Measurements from ENCODE around the gene TIAM1. TPM values are rescaled to one million over a fixed set of nuclear protein-coding genes. Genes with fewer than 3 reads are reported as not detected.
A peak's percentile ranks its signal among the peaks of the same experiment; 100 is the strongest.

TIAM1 gene
- total and polyA plus RNA-seq, 4 experiments from 2014 or later: 22.5 to 104 (median 67.4) TPM

DNA sequence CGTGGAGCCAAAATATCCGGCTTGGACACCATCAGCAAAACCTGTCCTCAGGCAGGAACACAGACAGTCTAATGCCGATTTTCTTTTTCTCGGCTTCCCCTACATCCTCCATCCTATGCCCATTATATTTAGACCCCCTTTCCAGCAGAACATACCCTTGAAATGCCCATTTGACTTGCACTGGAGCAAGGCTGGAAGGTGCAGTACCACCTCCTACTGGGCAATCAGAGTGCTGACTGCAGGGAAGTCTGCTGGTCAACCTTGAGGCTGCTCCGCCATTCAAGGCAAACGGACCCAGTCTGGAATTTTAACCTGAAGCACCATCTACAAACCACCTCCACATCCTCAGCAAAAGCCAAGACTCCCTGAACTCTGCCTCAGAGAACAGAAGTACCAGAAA, 79.5 kb downstream of the TIAM1 start:
- Mint-ChIP-seq H3K27me3 (peaks cover 0 to 1% of the 10 kb centered on the region in 2 donors), H3K9me3 (no peaks in the 10 kb centered on the region), H3K4me3 (no peak overlapping the region), H3K4me1 (peaks cover 6 to 28% (median 21%) of the 10 kb centered on the region in 4 donors), H3K27ac (no peak overlapping the region), H3K36me3 (peaks cover 6 to 15% of the 10 kb centered on the region in 2 donors)
- Histone ChIP-seq H3K36me3 (ENCODE audit: insufficient read depth, low read length) (no peaks in the 10 kb centered on the region), H3K4me3 (ENCODE audit: low read length in 2 of 2) (no peak overlapping the region), H3K27ac (ENCODE audit: low read depth, low read length) (no peak overlapping the region), H3K4me1 (ENCODE audit: insufficient read depth, low read length) (peaks cover 11% of the 10 kb centered on the region), H3K27me3 (ENCODE audit: insufficient read depth, low read length) (no peaks in the 10 kb centered on the region), H3K9me3 (ENCODE audit: control insufficient read depth in 1 of 2, low read length in 2 of 2) (no peaks in the 10 kb centered on the region)
- ChIA-PET CTCF (ENCODE audit: partially characterized antibody) (no interaction called here), POLR2A (ENCODE audit: partially characterized antibody) (no interaction called here)
- intact Hi-C loops (cut with micrococcal nuclease): no loop called here
- DNase-seq: no peak

DNA sequence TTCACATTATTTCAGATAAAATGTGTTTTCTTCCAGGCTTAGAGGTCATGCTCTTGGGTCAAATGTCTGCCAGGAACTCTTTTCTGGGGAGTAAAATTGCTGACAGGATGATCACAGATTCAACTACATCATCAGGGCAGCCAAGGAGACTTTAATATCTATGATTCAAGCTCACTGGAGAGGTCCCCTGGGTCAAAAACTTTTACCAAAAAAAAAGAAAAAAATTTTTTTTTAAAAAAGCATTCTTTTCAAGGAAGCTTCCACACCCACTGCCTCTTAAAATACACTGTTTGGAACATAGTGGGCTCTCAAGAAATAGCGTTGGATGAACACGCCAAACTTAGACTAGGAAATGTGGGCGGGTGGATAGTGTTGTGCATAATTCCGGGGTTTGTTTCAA, 81.3 kb downstream of the TIAM1 start:
- H3K4me3 Mint-ChIP-seq: no peak overlapping the region
- H3K36me3 ChIP-seq (ENCODE audit: insufficient read depth, low read length): no peaks in the 10 kb centered on the region
- no peaks in the 10 kb centered on the region for H3K9me3 ChIP-seq (ENCODE audit: control insufficient read depth in 1 of 2, low read length in 2 of 2)
- no peak overlapping the region for H3K27ac Mint-ChIP-seq
- DNase-seq: no peak
- ChIA-PET POLR2A (ENCODE audit: partially characterized antibody) (no interaction called here), CTCF (ENCODE audit: partially characterized antibody) (no interaction called here)
- H3K27ac ChIP-seq (ENCODE audit: low read depth, low read length): no peak overlapping the region
- H3K27me3 Mint-ChIP-seq: peaks cover 0 to 1% of the 10 kb centered on the region in 2 donors
- intact Hi-C loops (cut with micrococcal nuclease): no loop called here
- H3K4me1 ChIP-seq (ENCODE audit: insufficient read depth, low read length): peaks cover 2% of the 10 kb centered on the region
- H3K4me1 Mint-ChIP-seq: peaks cover 2 to 20% (median 13%) of the 10 kb centered on the region in 4 donors
- H3K4me3 ChIP-seq (ENCODE audit: low read length in 2 of 2): no peak overlapping the region
- H3K9me3 Mint-ChIP-seq: no peaks in the 10 kb centered on the region
- peaks cover 4 to 15% of the 10 kb centered on the region in 2 donors for H3K36me3 Mint-ChIP-seq
- H3K27me3 ChIP-seq (ENCODE audit: insufficient read depth, low read length): no peaks in the 10 kb centered on the region

DNA sequence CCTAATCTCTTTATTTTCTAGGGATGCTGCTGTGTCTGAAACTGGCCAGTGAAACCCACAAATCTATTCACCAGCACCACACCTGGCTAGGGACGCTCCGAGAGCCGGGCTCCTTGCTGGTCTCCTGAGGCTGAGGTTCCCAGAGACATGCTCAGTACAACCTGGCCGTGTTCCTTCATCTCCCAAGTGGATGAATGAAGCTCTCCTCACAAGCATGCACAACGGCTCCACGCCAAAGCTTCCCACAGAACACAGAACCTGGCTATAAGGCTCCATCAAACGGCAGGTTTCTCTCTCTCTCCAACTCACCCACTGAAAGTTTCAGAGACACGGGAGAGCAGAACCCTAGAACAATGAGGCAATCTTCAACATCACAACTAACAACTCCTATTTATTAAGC, 82.3 kb downstream of the TIAM1 start:
- Mint-ChIP-seq H3K27me3 (peaks cover 0 to 1% of the 10 kb centered on the region in 2 donors), H3K4me1 (peaks cover 2 to 16% (median 11%) of the 10 kb centered on the region in 4 donors), H3K36me3 (peaks cover 4 to 11% of the 10 kb centered on the region in 2 donors), H3K27ac (no peak overlapping the region), H3K9me3 (no peaks in the 10 kb centered on the region), H3K4me3 (no peak overlapping the region)
- no peaks in the 10 kb centered on the region for H3K9me3 ChIP-seq (ENCODE audit: control insufficient read depth in 1 of 2, low read length in 2 of 2)
- no peak overlapping the region for H3K27ac ChIP-seq (ENCODE audit: low read depth, low read length)
- no peaks in the 10 kb centered on the region for H3K4me1 ChIP-seq (ENCODE audit: insufficient read depth, low read length)
- H3K27me3 ChIP-seq (ENCODE audit: insufficient read depth, low read length): no peaks in the 10 kb centered on the region
- ChIA-PET CTCF (ENCODE audit: partially characterized antibody) (no interaction called here), POLR2A (ENCODE audit: partially characterized antibody) (no interaction called here)
- no peak overlapping the region for H3K4me3 ChIP-seq (ENCODE audit: low read length in 2 of 2)
- DNase-seq: no peak
- H3K36me3 ChIP-seq (ENCODE audit: insufficient read depth, low read length): no peaks in the 10 kb centered on the region
- intact Hi-C loops (cut with micrococcal nuclease): no loop called here

DNA sequence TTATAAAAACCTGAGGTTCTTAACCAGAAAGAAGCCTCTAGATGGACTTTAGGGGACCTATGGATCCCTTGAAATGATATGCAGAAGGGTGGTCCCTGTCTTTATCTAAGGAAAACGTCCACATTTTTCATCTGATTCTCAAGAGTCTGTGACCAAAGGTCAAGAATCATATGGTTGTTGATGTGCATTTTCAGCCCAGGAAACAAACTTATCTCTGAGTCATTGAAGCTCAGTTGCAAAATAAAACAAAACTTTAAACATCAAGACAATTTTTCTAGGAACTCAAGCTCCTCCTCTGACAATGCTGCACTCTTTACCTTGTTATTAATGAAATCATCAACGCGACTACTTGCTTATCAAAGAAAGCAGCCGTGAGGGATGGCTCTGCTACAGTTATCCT, 83.3 kb downstream of the TIAM1 start:
- CTCF ChIA-PET (ENCODE audit: partially characterized antibody): no interaction called here
- Mint-ChIP-seq H3K27me3 (no peaks in the 10 kb centered on the region), H3K9me3 (no peaks in the 10 kb centered on the region), H3K4me3 (no peak overlapping the region), H3K4me1 (peaks cover 4 to 13% (median 6%) of the 10 kb centered on the region in 4 donors), H3K27ac (no peak overlapping the region), H3K36me3 (peaks cover 3 to 4% of the 10 kb centered on the region in 2 donors)
- Histone ChIP-seq H3K27ac (ENCODE audit: low read depth, low read length) (no peak overlapping the region), H3K9me3 (ENCODE audit: control insufficient read depth in 1 of 2, low read length in 2 of 2) (no peaks in the 10 kb centered on the region), H3K27me3 (ENCODE audit: insufficient read depth, low read length) (no peaks in the 10 kb centered on the region), H3K4me1 (ENCODE audit: insufficient read depth, low read length) (no peaks in the 10 kb centered on the region), H3K4me3 (ENCODE audit: low read length in 2 of 2) (no peak overlapping the region), H3K36me3 (ENCODE audit: insufficient read depth, low read length) (no peaks in the 10 kb centered on the region)
- POLR2A ChIA-PET (ENCODE audit: partially characterized antibody): no interaction called here
- no peak for DNase-seq
- intact Hi-C loops (cut with micrococcal nuclease): no loop called here

DNA sequence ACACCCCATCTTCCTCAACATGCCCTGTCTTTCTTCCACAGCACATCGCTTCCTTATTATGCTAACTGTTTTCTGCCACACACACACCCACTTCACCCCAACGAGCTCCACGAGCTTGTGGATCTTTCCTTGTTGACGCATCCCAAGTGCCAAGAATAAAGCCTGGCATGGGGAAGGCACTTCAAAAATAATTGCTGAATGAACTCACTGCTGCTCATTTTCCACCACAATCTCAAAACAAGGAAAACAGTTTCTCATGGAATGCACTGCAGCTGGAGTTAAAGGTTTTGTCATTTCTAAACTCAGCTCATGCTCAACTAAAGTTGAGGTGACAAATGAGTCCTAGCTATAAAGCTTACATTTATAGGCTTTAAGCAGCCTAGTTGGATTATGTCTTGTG, 86.0 kb downstream of the TIAM1 start:
- intact Hi-C loops (cut with micrococcal nuclease): no loop called here
- ChIA-PET POLR2A (ENCODE audit: partially characterized antibody) (no interaction called here), CTCF (ENCODE audit: partially characterized antibody) (no interaction called here)
- DNase-seq: no peak
- H3K27ac ChIP-seq (ENCODE audit: low read depth, low read length): no peak overlapping the region
- no peak overlapping the region for H3K4me3 ChIP-seq (ENCODE audit: low read length in 2 of 2)
- H3K36me3 ChIP-seq (ENCODE audit: insufficient read depth, low read length): no peaks in the 10 kb centered on the region
- Mint-ChIP-seq H3K27ac (peak overlapping the region in 1 of 7 donors; percentile 55), H3K4me3 (no peak overlapping the region), H3K4me1 (peaks cover 0 to 6% (median 4%) of the 10 kb centered on the region in 4 donors), H3K27me3 (no peaks in the 10 kb centered on the region), H3K9me3 (no peaks in the 10 kb centered on the region), H3K36me3 (peaks cover 0 to 3% of the 10 kb centered on the region in 2 donors)
- H3K9me3 ChIP-seq (ENCODE audit: control insufficient read depth in 1 of 2, low read length in 2 of 2): no peaks in the 10 kb centered on the region
- no peaks in the 10 kb centered on the region for H3K27me3 ChIP-seq (ENCODE audit: insufficient read depth, low read length)
- no peaks in the 10 kb centered on the region for H3K4me1 ChIP-seq (ENCODE audit: insufficient read depth, low read length)

DNA sequence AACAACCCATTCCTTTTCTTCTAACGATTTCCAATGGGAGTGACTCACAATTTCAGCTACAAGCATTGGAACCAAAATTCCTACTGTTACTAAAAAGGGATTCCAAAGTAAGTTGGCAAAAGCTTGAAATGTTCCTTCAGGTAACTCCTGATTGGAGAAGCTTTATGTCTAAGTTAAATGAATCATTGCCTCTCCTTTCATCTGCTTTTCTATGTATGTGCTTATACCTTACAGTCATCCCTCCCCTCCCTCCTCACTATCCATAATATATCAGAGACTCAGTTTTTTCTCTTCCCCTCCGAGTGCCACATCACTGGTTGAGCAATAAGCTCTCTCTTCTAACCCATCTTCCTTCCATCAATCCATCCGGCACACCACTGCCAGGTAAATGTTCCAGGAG, 86.8 kb downstream of the TIAM1 start:
- peaks cover 0 to 5% (median 4%) of the 10 kb centered on the region in 4 donors for H3K4me1 Mint-ChIP-seq
- no peaks in the 10 kb centered on the region for H3K9me3 Mint-ChIP-seq
- peaks cover 0 to 3% of the 10 kb centered on the region in 2 donors for H3K36me3 Mint-ChIP-seq
- no peak for DNase-seq
- Histone ChIP-seq H3K36me3 (ENCODE audit: insufficient read depth, low read length) (no peaks in the 10 kb centered on the region), H3K27ac (ENCODE audit: low read depth, low read length) (no peak overlapping the region), H3K4me1 (ENCODE audit: insufficient read depth, low read length) (no peaks in the 10 kb centered on the region), H3K9me3 (ENCODE audit: control insufficient read depth in 1 of 2, low read length in 2 of 2) (no peaks in the 10 kb centered on the region), H3K4me3 (ENCODE audit: low read length in 2 of 2) (no peak overlapping the region), H3K27me3 (ENCODE audit: insufficient read depth, low read length) (no peaks in the 10 kb centered on the region)
- no peak overlapping the region for H3K4me3 Mint-ChIP-seq
- no peak overlapping the region for H3K27ac Mint-ChIP-seq
- no peaks in the 10 kb centered on the region for H3K27me3 Mint-ChIP-seq
- CTCF ChIA-PET (ENCODE audit: partially characterized antibody): no interaction called here
- POLR2A ChIA-PET (ENCODE audit: partially characterized antibody): no interaction called here
- intact Hi-C loops (cut with micrococcal nuclease): no loop called here

DNA sequence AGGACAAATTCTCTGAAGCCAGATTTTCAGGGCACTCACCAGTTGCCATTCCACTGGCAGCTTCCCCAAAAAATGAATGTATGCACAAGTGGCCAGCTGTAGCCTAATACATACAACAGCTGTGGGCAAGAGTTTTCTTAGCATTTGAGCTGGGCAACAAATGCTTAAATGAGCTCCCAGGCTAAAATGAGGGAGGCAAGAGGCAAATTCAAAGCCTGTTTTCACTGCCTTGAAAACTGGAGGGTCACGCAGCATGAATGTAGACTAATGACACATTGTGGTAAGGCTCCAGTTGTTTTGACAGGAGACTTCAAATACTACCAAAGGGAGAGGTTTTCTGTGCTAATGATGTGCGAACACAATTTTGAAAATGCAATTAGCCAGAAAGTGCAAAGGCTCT, 88.2 kb downstream of the TIAM1 start:
- DNase-seq: no peak
- Histone ChIP-seq H3K4me3 (ENCODE audit: low read length in 2 of 2) (no peak overlapping the region), H3K27ac (ENCODE audit: low read depth, low read length) (no peak overlapping the region), H3K36me3 (ENCODE audit: insufficient read depth, low read length) (no peaks in the 10 kb centered on the region), H3K9me3 (ENCODE audit: control insufficient read depth in 1 of 2, low read length in 2 of 2) (no peaks in the 10 kb centered on the region), H3K27me3 (ENCODE audit: insufficient read depth, low read length) (no peaks in the 10 kb centered on the region), H3K4me1 (ENCODE audit: insufficient read depth, low read length) (no peaks in the 10 kb centered on the region)
- H3K27me3 Mint-ChIP-seq: no peaks in the 10 kb centered on the region
- no peak overlapping the region for H3K27ac Mint-ChIP-seq
- H3K4me3 Mint-ChIP-seq: no peak overlapping the region
- no peaks in the 10 kb centered on the region for H3K9me3 Mint-ChIP-seq
- H3K4me1 Mint-ChIP-seq: peaks cover 0 to 5% (median 3%) of the 10 kb centered on the region in 4 donors
- CTCF ChIA-PET (ENCODE audit: partially characterized antibody): no interaction called here
- intact Hi-C loops (cut with micrococcal nuclease): no loop called here
- POLR2A ChIA-PET (ENCODE audit: partially characterized antibody): no interaction called here
- peaks cover 3 to 5% of the 10 kb centered on the region in 2 donors for H3K36me3 Mint-ChIP-seq

DNA sequence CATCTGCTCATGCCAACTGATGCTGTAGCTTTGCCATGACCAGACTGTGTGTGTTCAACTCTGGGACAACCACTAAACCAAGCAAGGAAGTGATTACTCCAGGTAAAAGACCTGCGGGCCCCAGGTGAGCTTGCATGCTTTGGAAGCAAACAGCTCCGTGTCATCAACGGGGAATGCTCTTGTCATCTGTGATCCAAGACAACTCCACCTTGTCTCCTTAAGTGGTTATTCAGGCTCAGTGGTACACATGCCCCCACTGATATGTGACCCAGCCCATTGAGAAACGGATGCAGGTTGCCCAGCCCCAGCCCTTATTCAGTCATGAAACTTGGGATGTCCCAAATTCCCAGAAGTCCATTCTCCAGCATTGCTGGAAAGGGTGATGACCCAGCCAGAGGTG, 89.0 kb downstream of the TIAM1 start:
- no peak for DNase-seq
- Mint-ChIP-seq H3K27me3 (no peaks in the 10 kb centered on the region), H3K9me3 (no peaks in the 10 kb centered on the region), H3K4me1 (peaks cover 0 to 5% (median 3%) of the 10 kb centered on the region in 4 donors), H3K27ac (no peak overlapping the region), H3K36me3 (peaks cover 3 to 8% of the 10 kb centered on the region in 2 donors), H3K4me3 (no peak overlapping the region)
- ChIA-PET POLR2A (ENCODE audit: partially characterized antibody) (no interaction called here), CTCF (ENCODE audit: partially characterized antibody) (interaction anchor here (1.1 kb wide), 1 partner anchor 71 kb away, joined by 3 read pairs; no protein-coding TSS in a partner anchor)
- no peak overlapping the region for H3K4me3 ChIP-seq (ENCODE audit: low read length in 2 of 2)
- H3K36me3 ChIP-seq (ENCODE audit: insufficient read depth, low read length): no peaks in the 10 kb centered on the region
- H3K27ac ChIP-seq (ENCODE audit: low read depth, low read length): no peak overlapping the region
- no peaks in the 10 kb centered on the region for H3K27me3 ChIP-seq (ENCODE audit: insufficient read depth, low read length)
- intact Hi-C loops (cut with micrococcal nuclease): no loop called here
- H3K4me1 ChIP-seq (ENCODE audit: insufficient read depth, low read length): no peaks in the 10 kb centered on the region
- H3K9me3 ChIP-seq (ENCODE audit: control insufficient read depth in 1 of 2, low read length in 2 of 2): no peaks in the 10 kb centered on the region

Measured in CD4-positive, alpha-beta memory T cell (primary cell).